ENCODE measurements around the gene SIRT5.

GRCh38 chr6:13528777-13529343, 45.5 kb upstream of the SIRT5 start:
- TF ChIP-seq CTCF (IDR thresholded peaks at IDR 0.05) (no peak), POLR2A (IDR thresholded peaks at IDR 0.05) (no peak)

Data from uterus (tissue), 2 donors.